HG02763 (cell line): Measurements from ENCODE around the gene DUSP8.
"Not testable (repeated sequence)": the region's sequence is repeated elsewhere in the genome, so short reads cannot be mapped to it uniquely, and the experiment has no call there.

Source experiments
- ATAC-seq: cut with Tn5 transposase; IDR thresholded peaks from one replicate; pipeline ENCODE4 v1.9.1; 2021; ENCODE audit warnings: mild to moderate bottlenecking, moderate library complexity; ENCODE audit not compliant: unreplicated experiment

Gene DUSP8

GRCh38 chr11:1518301-1518700 is 53.8 kb downstream of the DUSP8 start:
- ATAC-seq, result no peak

GRCh38 chr11:1517117-1518005 is 54.7 kb downstream of the DUSP8 start:
- ATAC-seq, result no peak

- no peak for ATAC-seq
Observed at GRCh38 chr11:1516273-1517067, 55.6 kb downstream of the DUSP8 start.

GRCh38 chr11:1515082-1516060 is 56.7 kb downstream of the DUSP8 start:
- no peak for ATAC-seq

- no peak for ATAC-seq
Observed at GRCh38 chr11:1514336-1515061, 57.6 kb downstream of the DUSP8 start.

GRCh38 chr11:1513326-1514296 is 58.5 kb downstream of the DUSP8 start:
- ATAC-seq, result no peak

GRCh38 chr11:1512531-1513258 is 59.4 kb downstream of the DUSP8 start:
- not testable (repeated sequence) for ATAC-seq

GRCh38 chr11:1511937-1512496 is 60.1 kb downstream of the DUSP8 start:
- ATAC-seq, result no peak

GRCh38 chr11:1510928-1511327 is 61.1 kb downstream of the DUSP8 start:
- no peak for ATAC-seq

- not testable (repeated sequence) for ATAC-seq
Observed at GRCh38 chr11:1510351-1510750, 61.7 kb downstream of the DUSP8 start.

- no peak for ATAC-seq
Observed at GRCh38 chr11:1509626-1510255, 62.3 kb downstream of the DUSP8 start.

GRCh38 chr11:1508986-1509385 is 63.1 kb downstream of the DUSP8 start:
- no peak for ATAC-seq

- no peak for ATAC-seq
Observed at GRCh38 chr11:1508491-1508891, 63.6 kb downstream of the DUSP8 start.

GRCh38 chr11:1507381-1508140 is 64.5 kb downstream of the DUSP8 start:
- no peak for ATAC-seq

- no peak for ATAC-seq
Observed at GRCh38 chr11:1506981-1507380, 65.1 kb downstream of the DUSP8 start.

GRCh38 chr11:1505480-1505879 is 66.6 kb downstream of the DUSP8 start:
- no peak for ATAC-seq
